GM18502 (cell line): ENCODE data around the gene STIP1.

ENCODE experiments used
- ATAC-seq: cut with Tn5 transposase; IDR thresholded peaks from one replicate; pipeline ENCODE4 v1.9.1; 2021; ENCODE audit warnings: mild to moderate bottlenecking; ENCODE audit not compliant: unreplicated experiment, poor library complexity

The STIP1 gene

GRCh38 chr11:64185693-64186491 lies at the start of gene STIP1:
Gene STIP1, plus strand, starts transcription at chr11:64186171. Its CDS starts 91 bp downstream, at chr11:64186262.
- peak; percentile 85 for ATAC-seq

DNA sequence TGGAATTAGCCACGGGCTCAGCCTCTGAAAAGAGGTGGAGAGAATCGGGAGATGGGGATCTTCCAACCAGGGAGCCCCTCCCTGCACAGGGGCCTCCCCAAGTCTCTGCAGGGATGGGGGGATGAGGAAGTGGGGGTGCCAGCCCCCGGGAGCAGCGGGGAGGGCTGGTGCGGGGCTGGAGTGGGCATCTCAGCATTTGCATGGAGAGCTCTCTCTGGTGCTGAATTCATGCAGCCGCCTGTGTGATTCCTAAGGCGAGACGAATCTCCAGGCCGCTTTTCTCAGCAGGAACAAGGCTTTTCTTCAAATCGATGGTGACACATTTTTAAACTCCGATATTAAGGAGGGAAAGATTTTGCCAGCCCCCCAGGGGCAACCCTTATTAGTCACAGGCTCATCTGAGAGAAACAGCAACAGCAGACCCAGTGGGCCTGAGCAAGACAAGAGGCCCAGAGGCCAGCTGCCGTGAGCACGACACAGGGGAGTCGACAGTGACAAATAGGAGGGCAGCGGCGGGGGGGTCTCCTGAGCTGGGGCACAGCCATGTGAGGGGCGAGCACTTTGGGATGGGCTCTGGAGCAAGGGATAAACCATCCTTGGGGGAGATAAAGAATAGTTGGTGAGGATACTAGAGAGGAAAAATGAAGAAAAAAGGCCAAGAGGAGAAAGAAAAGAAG lies 49.1 kb upstream of the STIP1 start:
- ATAC-seq, result no peak

DNA sequence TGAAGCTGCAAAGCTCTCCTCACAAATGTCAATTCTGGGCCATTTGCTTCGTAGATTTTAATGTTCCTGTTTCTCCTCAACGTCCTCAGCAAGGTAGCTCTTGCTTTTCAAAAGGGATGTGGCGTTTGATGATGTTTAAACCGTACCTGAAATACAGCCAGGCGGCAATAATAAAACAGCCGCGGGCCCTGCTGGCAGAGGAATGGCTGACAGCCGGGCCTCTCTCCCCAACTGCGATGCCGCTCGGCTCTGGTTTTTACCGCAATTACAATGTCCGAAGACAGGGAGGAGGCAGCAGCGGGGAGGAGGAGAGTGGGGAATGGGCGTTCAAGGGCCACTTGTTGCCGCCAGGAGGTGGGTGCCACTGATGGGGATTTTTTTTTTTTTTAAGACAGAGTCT lies 47.6 kb upstream of the STIP1 start:
- ATAC-seq, result no peak

- no peak for ATAC-seq
Observed at GRCh38 chr11:64139049-64139448, 46.9 kb upstream of the STIP1 start.

DNA sequence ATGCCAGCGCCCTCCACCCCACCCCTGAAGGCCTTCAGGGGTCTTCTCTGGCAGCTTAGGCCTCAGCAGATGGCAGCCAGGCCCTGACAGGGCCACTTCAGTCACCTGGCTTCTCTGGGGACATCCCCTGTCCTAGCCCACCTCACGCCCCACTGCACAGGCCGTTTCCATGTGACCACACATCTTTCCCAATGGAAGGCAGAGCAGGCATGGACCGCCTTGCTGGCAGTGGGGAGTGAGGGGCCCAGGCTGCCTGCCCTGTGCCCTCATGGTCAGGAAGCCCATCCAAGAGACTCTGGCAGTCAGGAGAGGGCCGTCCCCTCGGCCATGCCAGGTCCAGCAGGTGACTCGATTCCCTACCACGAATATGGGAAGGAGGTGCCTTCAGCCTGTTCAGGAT lies 45.9 kb upstream of the STIP1 start:
- ATAC-seq, result no peak

DNA sequence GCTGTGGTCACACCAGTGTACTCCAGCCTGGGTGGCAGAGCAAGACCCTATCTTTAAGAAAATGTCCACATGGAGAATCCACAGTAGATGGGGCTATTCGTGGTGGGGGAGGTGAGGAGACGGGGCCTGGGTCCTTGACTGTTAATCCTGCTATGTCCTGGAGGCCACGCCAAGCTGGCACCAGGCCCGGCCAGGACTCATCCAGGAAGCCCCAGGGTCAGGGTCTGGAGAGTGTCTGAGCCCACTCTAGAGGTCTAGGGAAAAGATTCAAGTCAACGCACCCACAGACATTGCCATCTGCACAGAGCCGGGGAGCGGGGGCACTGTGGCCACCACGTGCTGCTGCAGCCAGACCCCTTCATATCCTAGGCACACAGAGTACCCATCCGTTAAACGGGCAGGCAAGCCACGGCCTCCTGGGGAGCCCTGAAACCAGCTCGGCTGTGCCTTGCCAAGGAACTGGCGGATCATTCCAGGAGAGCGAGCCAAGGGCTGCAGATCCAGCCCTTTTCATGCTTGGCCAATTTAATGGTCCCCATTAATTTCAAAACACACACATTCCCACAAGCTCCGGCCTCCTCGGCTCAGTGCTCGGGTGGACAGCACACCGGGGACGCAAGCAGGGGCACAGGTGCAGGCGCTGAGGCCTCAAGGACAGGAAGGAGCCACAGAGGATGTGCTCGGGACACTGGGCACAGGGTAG lies 44.7 kb upstream of the STIP1 start:
- no peak for ATAC-seq

- no peak for ATAC-seq
Observed at GRCh38 chr11:64144587-64145472, 41.1 kb upstream of the STIP1 start.

GRCh38 chr11:64146036-64146955 lies 39.7 kb upstream of the STIP1 start:
- ATAC-seq, result no peak

- ATAC-seq, result no peak
Observed at GRCh38 chr11:64148226-64148916, 37.6 kb upstream of the STIP1 start.

DNA sequence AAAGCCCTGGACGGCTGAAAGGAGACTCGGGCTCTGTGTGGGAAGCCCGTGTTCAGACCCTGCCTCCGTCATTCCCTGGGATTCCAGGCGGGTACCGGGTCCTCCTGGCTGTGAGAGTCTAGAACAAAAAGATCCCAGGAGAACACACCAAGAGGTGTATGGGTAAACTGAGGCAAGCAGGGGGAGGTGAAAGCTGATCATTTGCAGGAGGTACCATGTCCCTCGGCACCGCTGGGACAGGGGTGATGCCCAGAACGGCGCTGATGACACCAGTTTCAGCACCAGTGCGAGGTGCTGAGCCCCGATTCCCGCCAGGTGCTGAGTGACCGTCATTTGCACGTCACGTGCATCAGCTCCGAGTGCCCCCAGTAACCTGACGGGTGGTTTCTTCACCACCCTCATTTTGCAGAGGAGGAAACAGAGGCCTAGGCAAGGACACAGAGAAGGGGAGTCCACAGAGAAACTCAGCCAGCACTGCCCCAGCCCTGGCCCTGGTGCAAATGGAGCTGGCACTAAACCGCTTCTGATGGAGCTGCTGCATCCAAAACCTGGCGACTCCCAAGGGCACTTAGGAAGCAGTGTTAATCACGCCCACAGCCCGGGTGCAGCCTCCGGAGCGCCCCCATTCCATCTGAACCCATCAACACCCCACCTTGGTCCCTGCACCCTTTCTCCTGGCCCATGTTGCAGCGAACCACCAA lies 36.9 kb upstream of the STIP1 start:
- no peak for ATAC-seq

DNA sequence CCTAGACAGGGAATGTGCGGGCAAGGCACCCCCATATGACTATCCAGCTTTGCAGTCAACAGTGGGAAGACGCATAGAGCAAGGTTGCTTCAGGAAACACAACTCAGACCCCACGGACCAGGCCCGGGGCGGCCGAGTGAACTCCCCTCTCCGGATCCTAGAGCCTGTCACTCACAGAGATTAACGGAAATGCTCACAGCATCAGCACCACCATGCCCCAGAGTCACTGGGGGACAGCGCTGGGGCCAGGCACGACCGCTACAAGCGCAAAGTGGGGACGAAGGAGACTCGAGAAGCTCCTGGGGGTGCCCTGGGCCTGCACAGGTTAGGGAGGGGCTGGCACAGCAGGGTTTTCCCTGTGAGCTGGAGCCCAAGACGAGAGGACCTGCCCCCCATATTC lies 35.9 kb upstream of the STIP1 start:
- no peak for ATAC-seq

GRCh38 chr11:64150481-64151239 lies 35.3 kb upstream of the STIP1 start:
- no peak for ATAC-seq

- ATAC-seq, result no peak
Observed at GRCh38 chr11:64151337-64151736, 34.6 kb upstream of the STIP1 start.

DNA sequence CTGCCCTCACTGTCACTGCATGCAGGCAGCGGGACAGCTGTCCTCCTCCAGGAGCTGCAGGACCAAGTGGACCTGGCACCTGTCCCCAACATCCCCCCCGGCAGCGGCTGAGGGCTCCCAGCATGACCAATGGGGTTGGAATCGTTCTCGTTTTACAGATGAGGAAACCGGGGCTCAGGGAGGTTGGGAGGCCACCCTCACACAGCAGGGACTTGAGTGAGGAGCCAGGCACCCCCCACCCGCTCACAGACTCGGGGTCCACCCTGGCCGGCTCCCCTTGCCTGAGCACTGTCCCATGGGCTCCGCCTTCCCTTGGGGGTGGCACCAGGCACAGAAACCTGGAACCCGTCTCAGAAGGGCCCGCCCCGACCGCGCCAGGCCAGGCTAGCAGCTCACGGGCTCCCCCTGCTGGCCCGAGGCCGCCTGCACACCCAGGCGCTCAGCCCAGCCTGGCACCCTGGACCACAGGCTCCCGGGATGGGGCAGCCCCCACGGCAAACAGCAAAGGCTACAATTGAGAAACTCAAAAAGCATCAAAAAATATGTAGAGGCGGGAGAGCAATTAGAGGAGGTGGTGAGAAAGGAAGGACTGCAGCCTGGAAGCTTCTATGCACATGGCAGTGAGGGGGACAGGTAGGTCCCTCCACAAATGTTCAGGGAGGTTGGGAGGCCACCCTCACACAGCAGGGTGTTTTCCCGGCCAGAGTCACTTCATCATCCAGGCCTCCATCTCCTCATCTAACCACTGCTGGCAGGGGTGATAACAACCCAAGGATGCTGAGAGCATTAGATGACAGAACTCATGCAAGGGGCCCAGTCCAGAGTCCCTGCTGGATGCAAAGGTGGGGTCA lies 32.9 kb upstream of the STIP1 start:
- no peak for ATAC-seq

- no peak for ATAC-seq
Observed at GRCh38 chr11:64153812-64154211, 32.2 kb upstream of the STIP1 start.

DNA sequence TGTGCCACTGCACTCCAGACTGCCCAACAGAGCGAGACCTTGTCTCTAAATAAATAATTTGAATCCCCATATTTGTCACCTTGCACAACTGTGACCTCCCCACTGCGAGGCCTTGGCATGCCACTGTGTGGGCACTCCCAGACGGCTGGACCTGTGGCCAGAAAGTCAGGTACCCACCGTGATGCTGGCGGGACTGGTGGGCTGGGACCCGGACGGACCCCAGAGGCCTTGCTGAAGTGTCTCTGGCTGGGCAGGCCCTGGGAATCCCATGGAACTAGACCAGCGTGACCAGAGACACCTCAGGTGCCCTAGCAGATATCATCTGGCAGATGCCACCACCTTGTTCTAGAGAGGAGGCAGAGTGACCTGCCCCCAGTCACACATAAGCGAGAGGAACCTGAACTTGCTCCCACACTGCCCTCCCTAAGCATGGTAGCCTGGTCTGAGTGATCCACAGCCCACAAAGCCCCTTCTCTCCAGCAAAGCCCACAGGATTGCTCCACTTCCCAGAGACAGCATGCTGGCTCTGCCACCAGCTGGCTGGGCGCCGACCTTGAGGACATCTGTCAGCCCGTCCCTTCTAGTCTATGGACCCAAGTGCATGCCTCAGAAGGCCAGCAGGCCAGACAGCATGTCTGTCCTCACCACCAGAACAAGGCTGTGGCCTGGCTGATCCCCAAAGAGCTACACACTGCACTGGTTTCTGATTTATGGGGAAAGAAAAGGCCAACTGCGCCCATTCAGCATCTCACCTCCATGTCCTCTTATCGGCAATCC lies 29.5 kb upstream of the STIP1 start:
- ATAC-seq, result no peak
